Omental fat pad (tissue), 4 donors: ENCODE results near the gene CDK14. TPM values are rescaled to one million over a fixed set of nuclear protein-coding genes. Genes with fewer than 3 reads are reported as not detected.

Source experiments
- ATAC-seq: fragments of 150-250 bp; one replicate; pipeline ENCODE4 v1.9.1; 2016; ENCODE audit warnings: mild to moderate bottlenecking, moderate library complexity; ENCODE audit not compliant: low FRiP score
- DNase-seq: peaks from one replicate; pipeline ENCODE4 v3.0.0-alpha.2; 2019; ENCODE audit warnings: low spot score
- total RNA-seq, 4 donors: library from RNA; depleted of rRNA; stranded (reverse); fragments of >200 nt; gene quantifications; one replicate each; pipeline ENCODE4 v1.1.0, GENCODE V29; 2016
- TF ChIP-seq, protein P1 (sequence below), 3 donors: fragments of 450-650 bp; IDR thresholded peaks; one replicate each; pipeline ENCODE4 v1.5.1; 2016 to 2017; ENCODE audit warnings: antibody characterized with exemption in 3 of 3, mild to moderate bottlenecking in 3 of 3, moderate library complexity in 2 of 3

CDK14 gene
- total RNA-seq, 4 donors from 2014 or later = 25.2 to 40.3 (median 30.8) TPM

DNA sequence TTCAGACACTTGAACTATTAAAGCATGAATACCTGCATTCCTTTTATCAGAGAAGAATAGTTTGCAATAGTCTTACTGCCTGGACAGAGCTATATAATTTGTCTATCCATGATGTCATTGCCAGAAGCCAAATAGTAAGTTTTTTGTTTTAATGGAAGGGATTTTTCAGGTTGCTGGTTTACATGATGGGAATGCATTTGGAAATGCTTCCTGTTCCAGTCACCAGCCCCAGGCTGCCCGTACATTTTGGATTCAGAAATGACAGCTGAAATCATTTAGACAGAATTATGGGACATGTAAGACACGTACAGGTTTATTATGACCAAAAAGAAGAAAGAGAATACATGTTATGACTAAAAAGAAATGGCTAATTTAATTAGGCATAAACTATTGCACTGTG lies 293.1 kb downstream of the CDK14 start:
- DNase-seq = no peak

DNA sequence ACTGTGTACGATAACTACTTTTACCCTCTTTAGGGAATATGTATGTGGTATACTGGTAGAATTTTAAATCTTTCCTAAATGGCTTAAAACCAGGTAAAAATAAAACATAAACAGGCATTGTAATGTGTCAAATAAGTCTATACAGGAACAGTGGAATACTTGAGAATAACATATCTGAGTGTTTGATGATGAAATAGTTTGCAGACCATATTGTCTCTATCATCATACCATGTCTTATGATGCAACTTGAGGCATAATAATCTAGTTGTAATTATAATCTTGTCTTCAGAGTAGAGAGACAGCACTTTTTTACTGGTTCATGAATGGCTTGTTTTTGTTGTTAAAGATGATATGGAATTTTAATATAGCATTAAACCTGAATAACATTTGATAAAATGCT lies 293.5 kb downstream of the CDK14 start:
- TF ChIP-seq, protein P1, sequence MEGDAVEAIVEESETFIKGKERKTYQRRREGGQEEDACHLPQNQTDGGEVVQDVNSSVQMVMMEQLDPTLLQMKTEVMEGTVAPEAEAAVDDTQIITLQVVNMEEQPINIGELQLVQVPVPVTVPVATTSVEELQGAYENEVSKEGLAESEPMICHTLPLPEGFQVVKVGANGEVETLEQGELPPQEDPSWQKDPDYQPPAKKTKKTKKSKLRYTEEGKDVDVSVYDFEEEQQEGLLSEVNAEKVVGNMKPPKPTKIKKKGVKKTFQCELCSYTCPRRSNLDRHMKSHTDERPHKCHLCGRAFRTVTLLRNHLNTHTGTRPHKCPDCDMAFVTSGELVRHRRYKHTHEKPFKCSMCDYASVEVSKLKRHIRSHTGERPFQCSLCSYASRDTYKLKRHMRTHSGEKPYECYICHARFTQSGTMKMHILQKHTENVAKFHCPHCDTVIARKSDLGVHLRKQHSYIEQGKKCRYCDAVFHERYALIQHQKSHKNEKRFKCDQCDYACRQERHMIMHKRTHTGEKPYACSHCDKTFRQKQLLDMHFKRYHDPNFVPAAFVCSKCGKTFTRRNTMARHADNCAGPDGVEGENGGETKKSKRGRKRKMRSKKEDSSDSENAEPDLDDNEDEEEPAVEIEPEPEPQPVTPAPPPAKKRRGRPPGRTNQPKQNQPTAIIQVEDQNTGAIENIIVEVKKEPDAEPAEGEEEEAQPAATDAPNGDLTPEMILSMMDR (IDR thresholded peaks at IDR 0.05) = no peak
- ATAC-seq (no peak), DNase-seq (no peak)

More for the DNA sequence above, 293.1 kb downstream of the CDK14 start:
- TF ChIP-seq, protein P1 (IDR thresholded peaks at IDR 0.05) = no peak
- ATAC-seq = no peak

DNA sequence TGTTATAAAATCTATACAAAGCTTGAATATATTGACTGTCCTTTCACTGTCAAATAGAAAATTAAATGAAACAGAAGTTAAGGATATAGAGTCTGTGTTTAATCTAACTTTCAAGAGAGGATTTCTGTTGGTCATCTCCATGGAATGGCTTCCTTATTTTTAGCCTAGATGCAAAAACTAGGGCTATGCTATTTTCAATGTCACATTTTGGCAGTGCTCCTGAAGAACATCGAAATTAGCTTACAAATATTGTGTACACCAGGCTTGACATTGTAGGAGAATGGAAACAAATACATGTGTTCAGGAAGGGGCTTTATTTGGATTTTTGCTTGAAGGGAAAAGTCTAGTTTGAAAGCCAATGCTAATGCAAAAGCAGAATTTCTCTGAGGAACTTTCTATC lies 295.4 kb downstream of the CDK14 start:
- no peak for DNase-seq
- TF ChIP-seq, protein P1 (IDR thresholded peaks at IDR 0.05) = no peak
- ATAC-seq = no peak

DNA sequence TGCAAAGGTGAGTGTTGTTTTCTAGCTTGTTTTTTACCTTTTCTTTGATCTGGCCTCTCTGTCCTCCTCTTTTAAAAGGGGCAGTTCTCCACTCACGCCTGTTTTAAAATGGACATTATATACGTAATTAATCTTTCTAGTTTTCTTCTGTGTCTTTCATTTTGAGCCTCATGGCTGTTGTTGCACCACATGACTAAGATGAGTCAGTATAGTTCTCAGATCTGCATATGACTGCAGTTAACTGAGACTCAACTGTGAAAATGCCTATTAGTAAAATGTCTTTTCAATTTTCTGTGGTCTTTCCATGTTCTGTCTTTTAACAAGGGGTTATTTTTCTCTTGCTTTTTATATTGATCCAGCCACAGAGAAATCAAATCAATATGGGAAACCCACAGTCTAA lies 296.1 kb downstream of the CDK14 start:
- DNase-seq (no peak), ATAC-seq (no peak)
- TF ChIP-seq, protein P1 (IDR thresholded peaks at IDR 0.05) = no peak

DNA sequence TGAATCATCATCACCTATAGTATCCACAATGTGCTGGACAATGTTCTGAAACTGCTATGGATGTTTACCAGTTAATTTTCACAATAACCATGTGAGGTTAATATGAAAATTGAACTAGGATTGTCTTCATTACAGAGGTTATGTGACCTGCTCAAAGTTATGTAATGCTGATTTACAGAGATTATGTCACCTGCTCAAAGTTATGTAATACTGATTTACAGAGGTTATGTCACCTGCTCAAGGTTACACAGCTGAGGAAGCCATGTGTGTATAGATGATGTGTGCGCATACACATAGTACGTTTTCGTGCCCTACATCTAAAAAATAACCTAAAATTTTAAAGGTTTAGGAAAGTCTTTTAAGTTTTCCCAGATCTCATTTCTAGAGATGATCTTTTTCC lies 298.0 kb downstream of the CDK14 start:
- TF ChIP-seq, protein P1 (IDR thresholded peaks at IDR 0.05) = no peak
- no peak for ATAC-seq
- DNase-seq = no peak

DNA sequence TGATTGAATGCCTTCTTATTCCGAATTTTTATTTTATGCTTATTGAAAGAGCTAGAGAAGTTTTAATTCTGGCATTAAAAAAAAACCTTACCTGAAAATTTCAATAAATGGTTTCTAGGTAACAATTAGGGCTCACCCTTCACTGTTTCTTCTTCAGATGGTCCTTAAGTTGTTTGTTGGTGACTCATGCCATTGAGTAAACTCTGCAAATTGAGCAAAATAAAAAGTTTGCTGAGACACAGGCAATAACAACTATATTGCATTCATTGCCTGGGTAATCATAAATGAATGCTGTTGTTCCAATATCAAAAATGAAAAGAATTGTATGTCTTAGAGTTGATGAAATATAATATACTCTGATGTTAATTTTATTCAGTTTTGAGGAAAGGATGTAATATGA lies 300.3 kb downstream of the CDK14 start:
- DNase-seq = no peak
- no peak for ATAC-seq
- TF ChIP-seq, protein P1 (IDR thresholded peaks at IDR 0.05) = no peak

DNA sequence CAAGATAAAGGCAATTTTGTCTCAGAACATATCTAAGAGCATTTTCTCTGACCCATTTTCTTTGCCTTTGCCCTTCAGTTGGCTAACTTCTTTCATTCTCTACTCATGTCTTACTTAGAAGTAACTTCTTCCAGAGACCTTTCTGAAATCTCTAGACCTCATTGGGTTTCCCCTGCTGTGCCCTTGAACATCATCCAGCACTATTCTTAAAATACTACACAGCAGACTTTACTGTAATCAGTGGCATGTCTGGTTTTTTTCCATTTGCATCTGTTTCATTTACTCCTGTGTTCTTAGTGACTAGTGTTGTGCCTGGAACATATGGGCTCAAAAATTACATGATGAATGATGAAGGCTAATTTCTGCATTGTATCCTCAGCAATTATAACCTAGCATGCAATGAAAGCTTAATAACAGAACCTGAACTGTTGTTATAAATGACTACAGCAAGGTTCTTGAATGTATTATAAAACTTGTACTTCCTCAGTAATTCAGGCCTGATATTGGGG lies 301.9 kb downstream of the CDK14 start:
- TF ChIP-seq, protein P1 (IDR thresholded peaks at IDR 0.05) = no peak
- ATAC-seq = no peak
- DNase-seq = no peak
